WI38 (cell line): ENCODE data around the gene GSS.
"Not testable (repeated sequence)": the region's sequence is repeated elsewhere in the genome, so short reads cannot be mapped to it uniquely, and the experiment has no call there.

Source experiments
- H3K4me3 ChIP-seq: 2 replicates; pipeline ENCODE4 v1.5.1; 2011; ENCODE audit warnings: low read depth, mild to moderate bottlenecking, control low read depth, low read length
- CTCF ChIP-seq: IDR thresholded peaks from 2 replicates; pipeline ENCODE4 v1.5.1; 2012; ENCODE audit warnings: low read depth, mild to moderate bottlenecking, control low read depth, low read length

Gene GSS

GRCh38 chr20:34883809-34884208 is 71.8 kb downstream of the GSS start:
- no peak overlapping the region for H3K4me3 ChIP-seq
- TF ChIP-seq CTCF: no peak

- H3K4me3 ChIP-seq: no peak overlapping the region
- no peak for TF ChIP-seq CTCF
Measured at GRCh38 chr20:34883087-34883688, 72.4 kb downstream of the GSS start.

GRCh38 chr20:34881689-34882088 is 73.9 kb downstream of the GSS start:
- TF ChIP-seq CTCF: no peak
- H3K4me3 ChIP-seq: no peak overlapping the region

GRCh38 chr20:34880971-34881370 is 74.6 kb downstream of the GSS start:
- not testable (repeated sequence) for H3K4me3 ChIP-seq

- no peak overlapping the region for H3K4me3 ChIP-seq
- no peak for TF ChIP-seq CTCF
Measured at GRCh38 chr20:34880215-34880850, 75.3 kb downstream of the GSS start.
